Activated CD4-positive, alpha-beta T cell treated with anti-CD3 and anti-CD28 coated beads, Interleukin-2, amount 50 U/mL, for 24 hours (primary cell): Measurements from ENCODE around the gene CD93.

Experiments used
- DNase-seq, 2 donors: peaks; one replicate each; pipeline ENCODE4 v3.0.0-alpha.2; 2020; ENCODE audit warnings: low read depth in 1 of 2, low spot score in 1 of 2

Gene CD93

GRCh38 chr20:23061734-23062561 lies 24.2 kb downstream of the CD93 start:
- DNase-seq, result no peak

DNA sequence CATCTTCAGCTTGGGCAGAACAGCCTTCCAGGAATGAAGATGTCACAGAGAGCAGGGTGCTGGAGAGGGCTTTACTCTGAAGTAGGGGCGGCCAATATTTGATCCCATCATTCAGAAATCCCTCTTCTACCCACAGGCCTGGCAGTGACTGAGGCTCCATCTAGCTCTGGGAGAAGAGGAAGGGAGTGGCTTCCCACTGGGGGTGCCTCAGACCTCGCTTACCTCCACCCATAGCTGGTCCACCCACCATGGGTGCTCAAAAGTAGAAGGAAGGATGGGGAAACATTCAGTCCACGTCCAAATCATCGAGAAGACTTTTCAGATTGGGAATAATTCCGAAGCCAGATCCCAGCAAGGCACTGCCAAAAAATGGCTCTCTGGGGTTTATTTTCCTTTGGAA lies 24.9 kb downstream of the CD93 start:
- DNase-seq, result no peak

DNA sequence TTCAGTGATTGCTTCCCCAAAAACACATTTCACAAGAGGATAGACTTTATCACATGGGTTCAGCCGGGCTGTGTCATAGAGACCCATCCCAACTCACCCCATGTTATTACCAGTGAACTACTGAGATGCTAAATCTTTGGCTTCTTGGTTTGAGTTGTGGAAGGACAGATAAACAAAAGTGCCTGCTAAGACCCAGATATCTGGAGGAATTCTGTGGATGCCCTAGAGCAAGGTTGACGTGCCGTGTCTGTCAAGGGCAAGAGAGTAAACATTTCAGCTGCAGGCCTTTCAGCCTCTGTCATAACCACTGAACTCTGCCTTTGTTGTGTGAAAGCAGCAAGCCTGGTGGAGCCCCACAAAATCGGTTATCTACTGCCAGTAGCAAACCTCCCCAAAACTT lies 25.5 kb downstream of the CD93 start:
- DNase-seq, result no peak

- no peak for DNase-seq
Measured at GRCh38 chr20:23059846-23060245, 26.3 kb downstream of the CD93 start.

- DNase-seq, result no peak
Measured at GRCh38 chr20:23059001-23059400, 27.1 kb downstream of the CD93 start.

GRCh38 chr20:23058240-23058639 lies 27.9 kb downstream of the CD93 start:
- no peak for DNase-seq

GRCh38 chr20:23052904-23053303 lies 33.2 kb downstream of the CD93 start:
- DNase-seq, result no peak

- DNase-seq, result no peak
Measured at GRCh38 chr20:23050847-23051627, 35.1 kb downstream of the CD93 start.

DNA sequence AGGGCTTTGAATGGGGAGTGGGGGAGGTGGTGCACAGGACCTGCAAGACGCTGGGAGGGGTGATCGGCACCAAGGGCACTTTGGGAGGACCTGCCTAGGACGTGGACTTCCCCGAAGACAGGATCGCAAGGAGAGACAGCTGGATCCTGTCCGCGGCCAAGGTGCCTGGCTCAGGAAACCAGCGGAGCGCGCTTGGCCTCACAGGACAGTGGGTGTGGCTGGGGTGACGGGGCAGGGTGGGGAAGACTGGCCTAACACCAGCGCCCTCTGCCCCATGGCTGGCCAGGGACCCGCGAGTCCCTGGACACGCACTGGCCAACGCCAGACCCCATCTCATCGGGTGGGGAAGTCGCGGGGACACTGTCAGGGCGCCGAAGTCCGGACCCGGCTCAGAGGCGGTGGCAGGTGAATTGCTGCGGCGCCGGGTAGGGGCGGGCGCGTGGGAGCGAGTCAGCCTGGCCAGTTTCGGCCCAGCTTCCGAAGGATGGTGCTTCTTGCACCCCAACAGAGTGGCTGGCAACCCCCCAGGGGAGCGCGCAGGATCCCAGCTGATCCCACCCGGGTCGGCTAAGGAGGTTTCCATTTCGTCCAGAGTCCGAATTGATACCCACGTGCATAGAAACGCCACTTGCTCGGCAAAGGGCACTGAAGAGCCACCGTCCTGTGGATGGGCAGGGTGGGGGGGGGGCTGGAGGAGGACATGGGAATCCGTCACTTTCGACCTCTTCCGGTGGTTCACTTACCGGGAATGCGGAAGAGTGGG lies 35.9 kb downstream of the CD93 start:
- DNase-seq, result no peak

- DNase-seq, result no peak
Measured at GRCh38 chr20:23049201-23050075, 36.7 kb downstream of the CD93 start, which contains the start of gene THBD. THBD (minus strand) TSS chr20:23049672; CDS start chr20:23049504, 168 bp downstream.

DNA sequence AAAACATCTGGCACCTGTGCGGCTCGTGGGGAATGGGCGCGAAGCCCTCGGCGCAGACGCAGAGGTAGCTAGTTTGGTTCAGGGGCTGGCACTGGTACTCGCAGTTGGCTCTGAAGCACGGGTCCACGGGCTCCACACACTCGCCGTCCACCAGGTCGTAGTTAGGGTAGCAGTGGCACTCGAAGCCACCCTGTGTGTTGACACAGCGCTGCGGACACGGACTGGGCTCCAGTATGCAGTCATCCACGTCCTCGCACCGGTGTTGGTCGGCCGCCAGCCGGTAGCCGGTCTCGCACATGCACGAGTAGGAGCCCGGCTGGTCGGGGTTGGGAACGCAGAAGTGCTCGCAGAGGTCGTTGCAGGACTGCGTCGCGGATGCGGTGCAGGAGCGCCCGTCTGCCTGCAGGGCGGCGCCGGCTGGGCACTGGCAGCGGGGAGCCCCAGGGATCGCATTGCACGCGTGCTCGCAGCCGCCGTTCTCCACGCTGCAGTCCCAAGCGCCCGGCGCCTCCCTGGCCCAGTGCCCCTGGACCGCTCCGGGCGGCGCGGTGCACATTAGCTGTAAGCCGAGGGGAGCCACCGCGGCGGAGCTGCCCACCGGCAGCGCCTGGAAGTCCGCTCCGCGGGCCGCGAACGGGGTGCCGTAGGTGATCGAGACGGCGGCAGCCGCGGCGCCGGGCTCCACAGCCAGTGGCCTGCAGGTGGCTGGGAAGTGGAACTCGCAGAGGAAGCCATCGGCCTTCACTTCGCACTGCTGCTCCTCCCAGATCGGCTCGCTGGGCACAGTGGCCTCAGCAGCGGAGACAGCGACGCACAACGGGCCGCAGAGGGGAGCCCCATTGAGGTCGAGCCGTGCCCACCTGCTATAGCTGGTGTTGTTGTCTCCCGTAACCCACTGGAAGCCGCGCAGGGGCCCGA lies 37.6 kb downstream of the CD93 start:
- no peak for DNase-seq

DNA sequence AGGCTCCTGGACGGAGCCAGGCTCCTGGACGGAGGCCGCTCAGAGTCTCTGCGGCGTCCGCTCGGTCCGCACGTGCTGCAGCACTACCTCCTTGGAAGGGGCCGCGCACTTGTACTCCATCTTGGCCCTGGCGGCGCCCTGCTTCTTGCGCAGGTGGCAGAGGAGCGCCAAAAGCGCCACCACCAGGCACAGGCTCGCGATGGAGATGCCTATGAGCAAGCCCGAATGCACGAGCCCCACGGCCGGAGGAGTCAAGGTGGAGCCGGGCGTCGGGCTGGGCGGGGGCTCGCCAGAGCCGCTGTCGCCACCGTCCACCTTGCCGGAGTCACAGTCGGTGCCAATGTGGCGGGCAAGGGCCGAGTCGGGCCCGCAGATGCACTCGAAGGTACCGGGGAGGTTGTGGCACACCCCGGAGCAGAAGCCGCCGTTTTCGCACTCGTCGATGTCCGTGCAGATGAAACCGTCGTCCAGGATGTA lies 38.3 kb downstream of the CD93 start:
- DNase-seq, result no peak

DNA sequence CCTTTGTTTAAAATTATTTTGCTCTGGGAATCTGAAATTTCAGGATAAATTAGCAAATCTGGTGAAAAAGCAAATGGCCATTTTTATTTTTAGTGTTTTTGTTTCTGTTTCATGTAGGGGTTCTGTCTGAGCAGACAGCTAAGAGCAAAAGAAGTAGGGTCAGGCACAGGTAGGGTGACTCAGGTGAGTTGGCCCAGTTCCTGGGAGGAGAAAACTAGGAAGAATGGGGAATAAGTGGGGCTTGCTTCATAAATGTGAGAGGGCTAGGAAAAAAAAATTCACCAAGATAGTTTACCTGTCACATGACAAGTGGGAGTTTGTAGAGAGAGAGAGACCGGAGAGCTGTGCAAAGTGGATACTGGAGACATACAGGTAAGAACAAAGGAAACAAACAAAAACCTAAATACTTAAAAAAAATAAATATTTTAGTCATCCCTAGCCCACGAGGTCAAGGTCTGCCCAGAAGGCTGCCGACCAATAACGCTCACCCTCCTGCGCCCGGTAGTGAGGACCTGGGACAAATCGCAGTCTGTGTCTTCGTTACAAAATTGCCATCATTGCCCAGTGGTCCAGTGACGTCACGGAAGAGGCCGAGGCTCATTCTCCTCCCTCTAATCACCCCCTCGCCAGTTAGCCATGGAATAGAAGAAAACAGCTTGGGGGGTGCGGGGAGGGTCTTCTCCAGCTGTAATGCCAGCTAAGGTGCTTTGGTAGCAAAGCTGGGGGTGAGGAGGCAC lies 39.0 kb downstream of the CD93 start:
- no peak for DNase-seq

DNA sequence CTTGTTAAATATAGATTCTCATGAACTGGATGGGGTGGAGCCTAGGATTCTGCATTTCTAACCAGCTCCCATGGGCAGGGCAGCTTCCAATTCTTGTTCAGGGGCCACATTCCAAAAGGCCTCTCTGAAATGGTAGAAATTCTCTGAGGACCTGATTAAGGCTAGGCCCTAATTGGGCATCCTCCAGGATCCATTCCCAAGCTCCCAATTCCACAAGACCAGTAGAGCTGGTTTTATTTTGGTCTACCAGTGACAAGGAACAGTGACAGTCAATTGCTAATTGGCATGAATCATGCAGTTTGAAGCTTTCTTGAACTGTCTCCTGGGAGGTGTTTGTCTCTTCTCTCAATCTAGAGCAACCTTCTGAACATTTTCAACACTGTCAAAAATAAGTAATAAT lies 39.7 kb downstream of the CD93 start:
- no peak for DNase-seq

- DNase-seq, result no peak
Measured at GRCh38 chr20:23043376-23043775, 42.7 kb downstream of the CD93 start.

DNA sequence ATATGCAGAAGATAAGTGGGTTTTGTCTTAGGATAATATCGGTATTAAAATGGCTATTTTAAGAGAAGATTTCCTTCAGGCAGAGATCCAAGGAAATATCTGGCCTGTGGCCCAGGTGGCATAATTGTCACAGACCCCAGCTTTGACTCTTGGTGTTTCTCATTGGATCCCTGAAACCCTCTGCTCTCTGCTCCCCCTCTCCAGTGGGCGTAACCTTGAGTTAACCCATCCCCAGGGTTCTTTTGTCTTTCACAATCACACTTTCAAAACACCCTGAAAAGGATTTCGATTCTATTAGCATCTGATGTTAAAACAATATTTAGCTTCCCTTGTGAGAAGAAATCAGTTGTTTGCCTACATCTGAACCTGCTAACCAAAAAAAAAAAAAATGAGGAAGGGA lies 43.9 kb downstream of the CD93 start:
- no peak for DNase-seq

DNA sequence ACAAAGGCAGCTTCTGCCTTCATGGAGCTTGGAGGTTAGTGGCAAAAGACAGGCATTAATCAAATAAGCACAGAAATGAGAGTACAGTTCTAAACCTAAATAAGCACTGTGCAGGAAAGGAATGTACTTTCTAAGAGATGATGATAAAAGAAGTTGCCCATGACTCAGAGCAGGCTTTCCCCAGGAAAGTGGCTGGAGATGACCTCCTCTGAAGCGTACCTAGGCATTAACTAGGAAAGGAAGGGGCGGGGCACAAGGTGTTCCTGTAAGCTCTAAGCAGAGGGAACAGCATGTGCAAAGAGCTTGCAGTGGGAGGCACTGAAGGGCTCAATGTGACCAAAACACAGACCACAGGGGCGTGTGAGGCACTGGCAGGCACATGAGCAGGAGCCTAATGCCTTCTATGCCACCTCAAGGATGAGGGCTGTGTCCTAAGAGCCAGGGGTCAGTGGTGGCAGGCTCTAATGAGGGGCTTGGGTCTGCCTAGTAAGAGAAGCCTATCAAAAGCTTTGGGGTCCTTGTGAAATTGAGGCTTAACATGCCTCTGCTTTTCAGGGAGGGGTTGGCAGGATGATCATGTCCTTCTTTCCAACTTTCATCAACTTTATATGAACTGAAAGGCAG lies 46.1 kb downstream of the CD93 start:
- no peak for DNase-seq

GRCh38 chr20:23039136-23039875 lies 46.8 kb downstream of the CD93 start:
- DNase-seq, result no peak
